PC-9 (cell line): ENCODE measurements around the gene SPHK1. TPM values are rescaled to one million over a fixed set of nuclear protein-coding genes. Genes with fewer than 3 reads are reported as not detected.
"Not testable (repeated sequence)": the region's sequence is repeated elsewhere in the genome, so short reads cannot be mapped to it uniquely, and the experiment has no call there.

Experiments
- BruUV-seq: library from RNA; stranded (reverse); fragments of 400-500 nt; replicated peaks from 2 replicates; lab custom pipeline; 2021; lab: Mats Ljungman, UMichigan
- CTCF ChIA-PET: fragments of 300-600 bp; sonication (Branson Sonifier 250); formaldehyde crosslinking; loops from one replicate; lab custom pipeline; 2022; ENCODE audit warnings: antibody characterized with exemption; lab: Charles Lee
- POLR2A ChIA-PET: fragments of 300-600 bp; sonication (Branson Sonifier 250); formaldehyde crosslinking; loops from one replicate; lab custom pipeline; 2022; ENCODE audit warnings: antibody characterized with exemption; ENCODE audit not compliant: unreplicated experiment; lab: Charles Lee
- DNase-seq, 2 experiments: peaks; one replicate each; pipeline versions ENCODE4 v3.0.0 to v3.0.0-alpha.2; 2015 to 2022; ENCODE audit warnings: mixed read lengths in 1 of 2
- H2AFZ ChIP-seq: fragments of 200-600 bp; sonication (generic); 2 replicates; pipeline ENCODE4 v1.8.1; 2017; ENCODE audit warnings: antibody characterized with exemption
- H3F3A ChIP-seq: fragments of 200-600 bp; sonication (generic); 2 replicates; pipeline ENCODE4 v1.8.1; 2017; ENCODE audit warnings: antibody characterized with exemption, mild to moderate bottlenecking, low read depth; ENCODE audit not compliant: insufficient read depth
- H3K27ac ChIP-seq: fragments of 200-600 bp; sonication (generic); 2 replicates; pipeline ENCODE4 v1.6.1; 2016; ENCODE audit warnings: mixed run types
- H3K27me3 ChIP-seq: fragments of 200-600 bp; sonication (generic); 2 replicates; pipeline ENCODE4 v1.6.1; 2016; ENCODE audit warnings: low read depth, mixed run types; ENCODE audit not compliant: insufficient read depth
- H3K36me3 ChIP-seq: fragments of 200-600 bp; sonication (generic); 2 replicates; pipeline ENCODE4 v1.6.1; 2016; ENCODE audit warnings: low read depth, mixed run types
- H3K4me1 ChIP-seq: fragments of 200-600 bp; sonication (generic); replicated peaks from 2 replicates; pipeline ENCODE4 v1.6.1; 2016; ENCODE audit warnings: mixed run types; ENCODE audit not compliant: insufficient read depth
- H3K4me2 ChIP-seq: fragments of 200-600 bp; sonication (generic); 2 replicates; pipeline ENCODE4 v1.6.1; 2017; ENCODE audit warnings: mixed run types
- H3K4me3 ChIP-seq: fragments of 200-600 bp; sonication (generic); 2 replicates; pipeline ENCODE4 v1.6.1; 2016; ENCODE audit warnings: mixed run types
- H3K79me2 ChIP-seq: fragments of 200-600 bp; sonication (generic); 2 replicates; pipeline ENCODE4 v1.6.1; 2017; ENCODE audit warnings: low read depth, mixed run types
- H3K9me2 ChIP-seq: fragments of 200-600 bp; sonication (generic); 2 replicates; pipeline ENCODE4 v1.8.1; 2017; ENCODE audit warnings: mild to moderate bottlenecking; ENCODE audit not compliant: insufficient read depth
- H3K9me3 ChIP-seq: fragments of 200-600 bp; sonication (generic); 2 replicates; pipeline ENCODE4 v1.8.1; 2016; ENCODE audit warnings: low read depth; ENCODE audit not compliant: insufficient read depth
- H4K20me1 ChIP-seq: fragments of 200-600 bp; sonication (generic); 2 replicates; pipeline ENCODE4 v1.8.1; 2017; ENCODE audit not compliant: insufficient read depth
- CTCF ChIP-seq: fragments of 200-600 bp; sonication (generic); conservative IDR thresholded peaks from 2 replicates; pipeline ENCODE4 v1.6.1; 2017; ENCODE audit warnings: mixed run types, antibody characterized with exemption, mild to moderate bottlenecking, moderate library complexity
- EZH2 ChIP-seq: fragments of 200-600 bp; sonication (generic); IDR thresholded peaks from 2 replicates; pipeline ENCODE4 v1.8.0; 2017; ENCODE audit warnings: antibody characterized with exemption, low read depth
- intact Hi-C: fragments of 100-400 bp; cut with micrococcal nuclease; formaldehyde crosslinking; loops from one replicate; pipeline ENCODE4 v1.10.0; 2022; ENCODE audit not compliant: unreplicated experiment
- total RNA-seq: library from RNA; stranded (reverse); gene quantifications from 2 replicates; pipeline ENCODE4 v1.2.3, GENCODE V29; 2021

Gene SPHK1
- total RNA-seq, 1 experiment from 2014 or later, result 5.5 TPM

GRCh38 chr17:76357597-76358158 is 26.7 kb upstream of the SPHK1 start:
- POLR2A ChIA-PET, result no interaction called here
- H4K20me1 ChIP-seq, result no peaks in the 10 kb centered on the region
- no TSS peak for BruUV-seq
- CTCF ChIA-PET, result interaction anchor here (0.5 kb wide), 1 partner anchor 13 kb away, joined by 3 read pairs; no protein-coding TSS in a partner anchor
- H3K27me3 ChIP-seq, result no peaks in the 10 kb centered on the region
- H3F3A ChIP-seq, result no peaks in the 10 kb centered on the region
- no peaks in the 10 kb centered on the region for H3K9me2 ChIP-seq
- H3K9me3 ChIP-seq, result no peaks in the 10 kb centered on the region
- intact Hi-C loops, result no loop called here
- TF ChIP-seq CTCF, result no peak
- TF ChIP-seq EZH2, result no peak
- no peak for DNase-seq
- peaks cover 3% of the 10 kb centered on the region for H3K79me2 ChIP-seq
- no peak overlapping the region for H3K4me3 ChIP-seq
- H3K27ac ChIP-seq, result no peak overlapping the region
- no peaks in the 10 kb centered on the region for H3K4me1 ChIP-seq
- no peak overlapping the region for H2AFZ ChIP-seq
- no peaks in the 10 kb centered on the region for H3K36me3 ChIP-seq
- no peak overlapping the region for H3K4me2 ChIP-seq

GRCh38 chr17:76359375-76359774 is 25.0 kb upstream of the SPHK1 start:
- Histone ChIP-seq H3K9me3 (no peaks in the 10 kb centered on the region), H3K36me3 (no peaks in the 10 kb centered on the region), H3K79me2 (no peaks in the 10 kb centered on the region), H3K4me2 (no peak overlapping the region), H4K20me1 (no peaks in the 10 kb centered on the region), H3K27me3 (no peaks in the 10 kb centered on the region), H3K9me2 (no peaks in the 10 kb centered on the region), H3K4me1 (no peaks in the 10 kb centered on the region), H3K27ac (no peak overlapping the region), H3F3A (no peaks in the 10 kb centered on the region), H3K4me3 (no peak overlapping the region), H2AFZ (no peak overlapping the region)
- DNase-seq, result no peak
- no TSS peak for BruUV-seq
- CTCF ChIA-PET, result no interaction called here
- POLR2A ChIA-PET, result no interaction called here
- no peak for TF ChIP-seq CTCF
- no peak for TF ChIP-seq EZH2
- intact Hi-C loops, result no loop called here

GRCh38 chr17:76359776-76360175 is 24.6 kb upstream of the SPHK1 start:
- CTCF ChIA-PET, POLR2A ChIA-PET, H3K27me3 ChIP-seq, H3K36me3 ChIP-seq, H3K4me2 ChIP-seq, H3F3A ChIP-seq, H3K9me2 ChIP-seq, H2AFZ ChIP-seq, H3K4me3 ChIP-seq, H3K27ac ChIP-seq, DNase-seq, H4K20me1 ChIP-seq, BruUV-seq, H3K9me3 ChIP-seq, intact Hi-C loops, H3K4me1 ChIP-seq, H3K79me2 ChIP-seq: not testable (repeated sequence)

GRCh38 chr17:76360461-76360860 is 23.9 kb upstream of the SPHK1 start:
- no peak overlapping the region for H3K4me3 ChIP-seq
- no peaks in the 10 kb centered on the region for H3K27me3 ChIP-seq
- no peak for DNase-seq
- ChIA-PET CTCF (interaction anchor here (0.6 kb wide), 1 partner anchor 66 kb away, joined by 4 read pairs; no protein-coding TSS in a partner anchor), POLR2A (no interaction called here)
- H3K36me3 ChIP-seq, result no peaks in the 10 kb centered on the region
- TF ChIP-seq EZH2 (no peak), CTCF (no peak)
- BruUV-seq, result no TSS peak
- no peak overlapping the region for H3K27ac ChIP-seq
- no peaks in the 10 kb centered on the region for H3F3A ChIP-seq
- no peaks in the 10 kb centered on the region for H3K9me3 ChIP-seq
- no peaks in the 10 kb centered on the region for H3K9me2 ChIP-seq
- H3K4me1 ChIP-seq, result no peaks in the 10 kb centered on the region
- H4K20me1 ChIP-seq, result no peaks in the 10 kb centered on the region
- H2AFZ ChIP-seq, result no peak overlapping the region
- H3K4me2 ChIP-seq, result no peak overlapping the region
- no peaks in the 10 kb centered on the region for H3K79me2 ChIP-seq
- intact Hi-C loops, result no loop called here
